ENCODE data around the gene PIEZO1. TPM values are rescaled to one million over a fixed set of nuclear protein-coding genes. Genes with fewer than 3 reads are reported as not detected.

The PIEZO1 gene
- total RNA-seq, 1 experiment from 2014 or later, result 138 TPM

- no peak for DNase-seq (ENCODE audit: low read depth)
Measured at GRCh38 chr16:88816736-88817535, 31.9 kb upstream of the PIEZO1 start.

- DNase-seq (ENCODE audit: low read depth), result no peak
Measured at GRCh38 chr16:88815901-88816589, 31.0 kb upstream of the PIEZO1 start.

GRCh38 chr16:88815227-88815626, 30.2 kb upstream of the PIEZO1 start:
- no peak for DNase-seq (ENCODE audit: low read depth)

GRCh38 chr16:88814144-88814502, 29.1 kb upstream of the PIEZO1 start:
- no peak for DNase-seq (ENCODE audit: low read depth)

GRCh38 chr16:88813269-88814143, 28.5 kb upstream of the PIEZO1 start:
- no peak for DNase-seq (ENCODE audit: low read depth)

- DNase-seq (ENCODE audit: low read depth), result peak; percentile 41
Measured at GRCh38 chr16:88812513-88813268, 27.7 kb upstream of the PIEZO1 start.

- DNase-seq (ENCODE audit: low read depth), result peak; percentile 91
Measured at GRCh38 chr16:88811769-88812512, 26.9 kb upstream of the PIEZO1 start, which contains the start of gene APRT. Gene APRT (minus strand): TSS chr16:88811928. CDS start chr16:88811899, 29 bp downstream.

GRCh38 chr16:88810912-88811768, 26.1 kb upstream of the PIEZO1 start:
- DNase-seq (ENCODE audit: low read depth), result peak; percentile 88

GRCh38 chr16:88810166-88810911, 25.3 kb upstream of the PIEZO1 start:
- DNase-seq (ENCODE audit: low read depth), result no peak

GRCh38 chr16:88809676-88810165, 24.7 kb upstream of the PIEZO1 start:
- no peak for DNase-seq (ENCODE audit: low read depth)

- no peak for DNase-seq (ENCODE audit: low read depth)
Measured at GRCh38 chr16:88809068-88809675, 24.2 kb upstream of the PIEZO1 start.

GRCh38 chr16:88807626-88808453, 22.8 kb upstream of the PIEZO1 start:
- DNase-seq (ENCODE audit: low read depth), result no peak

GRCh38 chr16:88807142-88807625, 22.2 kb upstream of the PIEZO1 start:
- no peak for DNase-seq (ENCODE audit: low read depth)

GRCh38 chr16:88806491-88807111, 21.6 kb upstream of the PIEZO1 start:
- DNase-seq (ENCODE audit: low read depth), result no peak

- DNase-seq (ENCODE audit: low read depth), result no peak
Measured at GRCh38 chr16:88805887-88806393, 20.9 kb upstream of the PIEZO1 start.

- DNase-seq (ENCODE audit: low read depth), result no peak
Measured at GRCh38 chr16:88805340-88805715, 20.3 kb upstream of the PIEZO1 start.

All from LHCN-M2 (cell line).